Activated T-cell treated with anti-CD3 and anti-CD28 coated beads, Interleukin-2, amount 50 U/mL, for 48 hours (primary cell): ENCODE results near the gene FBLN1.
"Not testable (repeated sequence)": the region's sequence is repeated elsewhere in the genome, so short reads cannot be mapped to it uniquely, and the experiment has no call there.

ENCODE experiments used
- DNase-seq, 2 experiments: peaks; one replicate each; pipeline ENCODE4 v3.0.0-alpha.2; 2020

FBLN1 gene

GRCh38 chr22:45616432-45616831 is 113.7 kb downstream of the FBLN1 start:
- DNase-seq, result no peak

- DNase-seq, result no peak
Measured at GRCh38 chr22:45617948-45618347, 115.3 kb downstream of the FBLN1 start.

DNA sequence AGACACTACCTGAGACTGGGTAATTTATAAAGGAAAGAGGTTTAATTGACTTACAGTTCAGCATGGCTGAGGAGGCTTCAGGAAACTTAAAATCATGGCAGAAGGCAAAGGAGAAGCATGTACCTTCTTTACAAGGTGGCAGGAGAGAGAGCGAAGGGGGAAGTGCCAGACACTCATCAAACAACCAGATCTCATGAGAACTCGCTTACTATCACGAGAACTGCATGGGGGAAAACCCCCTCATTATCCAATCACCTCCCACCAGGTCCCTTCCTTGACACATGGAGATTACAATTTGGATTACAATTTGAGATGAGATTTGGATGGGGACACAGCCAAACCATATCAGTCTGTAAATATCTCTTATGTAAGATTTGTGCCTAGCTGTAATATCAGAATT is 118.0 kb downstream of the FBLN1 start:
- DNase-seq, result no peak

- DNase-seq, result no peak
Measured at GRCh38 chr22:45621836-45622600, 119.3 kb downstream of the FBLN1 start.

GRCh38 chr22:45623464-45624145 is 120.9 kb downstream of the FBLN1 start:
- not testable (repeated sequence) for DNase-seq

DNA sequence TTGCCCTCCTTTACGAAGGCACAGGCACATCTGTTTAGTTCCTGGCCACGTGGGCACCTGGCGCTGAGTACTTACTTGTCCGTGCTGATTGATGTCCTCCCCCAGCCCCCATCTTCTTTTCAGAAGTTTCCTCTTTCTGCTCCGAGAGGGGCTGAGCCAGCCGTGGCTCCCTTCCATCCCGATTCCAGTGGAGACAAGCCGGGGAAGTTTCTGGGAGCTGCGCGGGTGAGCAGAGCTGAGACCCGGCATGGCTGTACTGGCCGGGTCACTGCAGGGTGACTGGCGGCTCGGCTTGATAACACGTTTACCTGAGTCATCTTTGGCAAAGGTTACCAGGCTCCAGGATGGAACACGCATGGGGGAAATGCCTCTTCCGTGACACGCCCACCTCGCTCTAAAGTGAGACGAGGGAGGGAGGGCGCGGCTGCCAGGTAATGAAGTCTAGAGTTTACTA is 123.5 kb downstream of the FBLN1 start:
- no peak for DNase-seq

GRCh38 chr22:45627489-45628233 is 125.0 kb downstream of the FBLN1 start:
- DNase-seq, result no peak

DNA sequence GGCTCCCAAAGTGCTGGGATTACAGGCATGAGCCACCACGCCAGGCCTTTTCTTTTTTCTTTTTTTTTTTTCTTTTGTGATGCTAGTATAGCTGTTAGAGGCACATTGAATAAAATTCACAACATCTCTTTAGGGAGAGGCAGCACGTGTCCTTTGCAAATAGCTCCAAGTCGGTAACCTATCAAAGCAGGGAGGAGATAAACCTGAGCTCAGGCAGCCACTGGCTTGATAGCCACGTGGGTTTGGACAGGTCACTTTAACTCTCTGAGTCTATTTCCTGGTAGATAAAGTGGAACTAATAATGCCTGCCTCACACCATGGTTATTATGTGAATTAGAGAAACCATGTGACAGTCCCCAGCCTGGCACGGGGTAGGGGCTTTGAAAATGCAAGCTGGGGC is 125.8 kb downstream of the FBLN1 start:
- no peak for DNase-seq

DNA sequence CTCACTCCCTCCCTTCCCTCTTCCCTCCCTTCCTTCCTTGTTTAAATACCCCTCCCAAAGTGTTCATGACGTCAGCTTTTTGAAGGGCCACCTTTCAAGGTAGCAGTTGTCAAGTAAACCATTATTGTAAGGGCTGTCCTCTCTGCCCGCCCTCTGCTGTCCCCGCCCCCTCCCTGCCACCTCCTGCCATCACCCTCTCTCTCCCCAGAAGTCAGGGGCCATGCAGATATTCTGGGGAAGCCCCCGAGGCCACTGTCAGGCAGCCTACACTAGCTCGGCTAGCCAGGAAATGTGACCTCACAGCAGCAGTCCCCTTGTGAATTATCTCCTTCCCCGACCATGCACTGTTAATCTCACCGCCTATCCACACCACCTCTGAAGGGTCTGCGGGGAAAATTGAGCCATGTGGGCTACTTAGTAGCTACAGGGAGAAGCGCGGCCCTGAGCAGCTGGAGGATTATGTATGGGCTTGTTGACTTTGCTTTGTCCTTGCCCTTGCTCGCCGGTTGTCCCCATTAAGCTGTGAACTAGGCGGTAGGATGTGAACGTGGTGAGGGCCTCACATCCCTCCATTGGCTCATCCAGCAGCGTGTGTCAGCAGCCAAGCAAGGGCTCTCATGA is 126.9 kb downstream of the FBLN1 start:
- no peak for DNase-seq

DNA sequence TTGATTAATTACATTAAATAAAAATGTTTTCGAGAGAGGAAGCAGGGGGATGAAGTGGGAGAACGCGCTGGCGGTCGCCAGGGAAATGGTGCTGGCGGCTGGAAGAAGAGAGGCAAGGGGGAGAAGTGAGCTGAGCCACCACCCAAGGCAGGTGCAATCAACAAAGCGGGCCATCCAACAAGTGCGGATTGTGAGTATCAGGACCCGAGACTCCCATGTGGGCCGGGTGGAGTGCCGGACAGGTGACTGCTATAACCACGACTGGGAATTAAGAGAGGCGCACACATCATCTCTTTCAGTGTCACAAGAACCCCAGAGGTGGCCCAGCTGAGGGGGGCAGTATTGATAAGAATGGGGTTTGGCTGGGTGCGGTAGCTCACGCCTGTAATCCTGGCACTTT is 127.8 kb downstream of the FBLN1 start:
- DNase-seq, result no peak

DNA sequence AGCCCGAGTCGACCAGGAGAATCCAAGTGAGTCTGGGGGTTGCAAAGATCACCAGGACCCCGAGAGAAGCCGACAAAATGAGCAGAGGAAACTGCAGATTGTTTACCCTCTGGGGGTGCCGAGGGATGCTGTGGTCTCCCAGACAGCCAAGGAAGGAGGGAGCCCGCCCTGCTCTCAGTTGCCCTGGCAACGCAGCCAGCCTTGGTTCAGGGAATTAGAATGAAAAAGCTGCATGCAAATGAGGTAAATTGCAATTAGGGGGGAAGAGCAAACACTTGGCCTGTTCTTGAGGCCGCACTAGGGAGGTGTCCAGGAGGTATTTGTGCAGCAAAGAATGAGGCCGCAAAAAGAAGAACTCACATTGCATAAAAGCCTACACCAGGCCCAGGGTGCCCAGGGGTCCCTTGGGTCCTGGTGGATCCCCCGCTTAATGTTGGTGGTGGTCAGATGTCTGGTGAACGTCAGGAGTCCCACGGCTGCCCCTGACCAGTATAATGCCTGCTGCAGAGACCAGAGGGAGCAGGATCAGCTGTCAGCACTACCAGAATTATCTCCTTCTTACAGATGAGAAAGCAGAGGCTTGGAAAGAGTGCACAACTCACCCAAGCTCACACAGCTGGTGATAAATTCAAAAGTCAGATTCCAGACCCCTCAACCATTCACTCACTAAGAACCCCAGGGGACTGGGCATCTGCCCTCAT is 128.6 kb downstream of the FBLN1 start:
- no peak for DNase-seq

DNA sequence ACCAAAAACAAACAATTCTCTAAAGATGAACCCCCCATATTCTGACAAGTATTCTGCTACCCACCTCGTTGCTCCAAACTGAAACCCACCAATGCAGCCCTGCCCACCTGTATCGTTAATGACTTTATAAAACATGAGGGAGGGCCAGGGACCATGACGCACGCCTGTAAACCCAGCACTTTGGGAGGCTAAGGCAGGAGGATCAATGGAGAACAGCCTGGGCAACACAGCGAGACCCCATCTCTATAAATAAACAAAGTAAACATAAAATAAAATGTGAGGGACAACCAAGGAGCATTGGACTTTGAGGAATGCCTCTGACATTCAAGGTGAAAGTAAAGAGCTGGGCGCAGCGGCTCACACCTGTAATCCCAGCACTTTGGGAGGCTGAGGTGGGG is 129.2 kb downstream of the FBLN1 start:
- no peak for DNase-seq

DNA sequence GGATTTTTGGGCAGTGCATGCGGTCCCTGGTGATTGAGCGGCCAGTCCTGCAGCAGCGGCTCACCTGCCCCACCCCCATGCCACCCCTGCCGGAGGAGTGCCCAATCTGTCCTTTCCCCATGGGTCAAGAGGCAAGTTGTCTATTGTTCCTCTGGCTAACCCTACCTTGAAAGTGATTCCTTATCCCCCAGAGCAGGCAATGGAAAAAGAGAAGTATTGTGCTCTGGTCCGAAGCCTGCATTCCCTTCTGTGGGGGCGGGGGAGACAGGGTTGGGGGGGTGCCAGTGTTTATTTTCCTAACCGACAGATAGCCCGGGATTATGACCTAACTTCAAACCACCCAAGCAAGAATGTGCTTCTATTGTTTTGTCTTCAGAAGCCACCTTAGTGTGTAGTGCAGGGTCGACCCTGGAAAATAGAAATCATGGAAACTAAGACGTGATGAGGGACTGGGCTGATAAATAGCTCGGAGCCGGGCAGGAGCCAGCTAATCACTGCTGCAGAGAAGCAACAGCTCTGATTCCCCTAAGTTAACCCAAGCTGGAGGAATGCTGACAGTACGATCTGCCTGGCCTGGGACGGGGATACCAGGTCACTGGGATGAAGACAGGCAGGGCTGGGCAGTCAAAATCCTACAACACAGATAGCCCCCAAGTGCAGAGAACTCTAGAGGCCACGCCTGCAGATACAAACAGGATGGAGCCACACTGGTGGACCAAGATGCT is 130.3 kb downstream of the FBLN1 start:
- DNase-seq, result no peak

GRCh38 chr22:45636683-45637082 is 134.0 kb downstream of the FBLN1 start:
- DNase-seq, result no peak

DNA sequence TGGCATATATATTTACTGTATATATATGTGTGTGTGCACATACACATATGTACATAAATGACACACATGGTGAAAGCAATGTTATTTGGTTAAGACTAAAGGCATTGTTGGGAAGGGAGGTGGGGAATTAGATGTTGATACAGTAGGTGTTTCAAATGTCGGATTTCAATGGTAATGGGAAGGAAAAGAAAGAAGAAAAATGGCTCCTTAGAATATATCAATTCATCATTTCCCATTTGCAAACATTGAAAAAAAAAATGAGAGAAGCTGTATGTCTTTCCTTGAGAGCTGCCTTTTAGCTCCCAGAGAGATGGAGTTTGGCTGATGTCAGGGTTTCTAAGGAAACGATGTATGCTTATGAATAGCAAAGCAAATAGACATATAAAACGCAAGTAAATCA is 135.5 kb downstream of the FBLN1 start:
- DNase-seq, result no peak

DNA sequence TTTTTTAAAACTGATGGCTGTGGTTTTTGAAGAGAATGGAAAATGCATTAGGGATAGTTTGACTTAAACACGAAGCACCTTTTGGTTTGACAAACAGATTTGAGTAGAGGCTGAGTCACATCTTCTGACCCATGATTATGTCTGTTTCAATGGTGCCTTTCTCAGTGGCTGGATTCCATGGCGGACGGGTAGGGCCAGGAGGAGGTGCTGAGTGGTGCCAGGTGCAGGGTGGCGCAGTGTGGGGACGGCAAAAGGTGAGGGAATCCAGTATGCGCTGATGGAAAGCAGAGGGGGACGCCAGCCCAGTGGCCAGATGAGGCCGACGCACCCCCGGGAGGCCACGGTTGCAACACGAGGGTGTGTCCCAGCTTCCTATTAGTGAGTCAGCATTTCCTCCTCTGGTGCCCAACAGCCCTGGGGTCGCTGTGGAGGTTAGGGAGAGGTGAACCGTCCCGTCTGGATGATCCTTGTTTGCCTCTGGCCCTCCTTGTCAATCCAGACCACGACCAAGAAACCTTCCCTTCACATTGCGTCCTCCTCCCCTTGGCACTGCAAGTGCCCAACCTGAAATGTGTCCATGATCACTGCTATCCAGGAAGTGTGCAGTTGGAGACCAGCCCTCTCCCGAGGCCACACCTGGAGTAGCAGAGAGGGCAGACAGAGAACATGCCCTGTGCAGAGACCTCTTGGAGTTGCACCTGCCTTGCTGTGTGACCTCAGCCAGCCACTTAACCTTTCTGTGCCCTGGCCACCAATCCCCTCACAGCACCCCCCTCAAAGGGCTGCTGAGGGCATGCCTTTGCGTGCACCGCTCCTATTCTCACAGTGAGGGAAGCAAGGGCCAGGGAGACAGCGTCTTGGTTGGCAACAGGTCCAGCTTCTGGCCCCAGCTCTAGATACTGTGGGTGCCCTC is 136.4 kb downstream of the FBLN1 start:
- no peak for DNase-seq

GRCh38 chr22:45639747-45640102 is 137.0 kb downstream of the FBLN1 start:
- no peak for DNase-seq

DNA sequence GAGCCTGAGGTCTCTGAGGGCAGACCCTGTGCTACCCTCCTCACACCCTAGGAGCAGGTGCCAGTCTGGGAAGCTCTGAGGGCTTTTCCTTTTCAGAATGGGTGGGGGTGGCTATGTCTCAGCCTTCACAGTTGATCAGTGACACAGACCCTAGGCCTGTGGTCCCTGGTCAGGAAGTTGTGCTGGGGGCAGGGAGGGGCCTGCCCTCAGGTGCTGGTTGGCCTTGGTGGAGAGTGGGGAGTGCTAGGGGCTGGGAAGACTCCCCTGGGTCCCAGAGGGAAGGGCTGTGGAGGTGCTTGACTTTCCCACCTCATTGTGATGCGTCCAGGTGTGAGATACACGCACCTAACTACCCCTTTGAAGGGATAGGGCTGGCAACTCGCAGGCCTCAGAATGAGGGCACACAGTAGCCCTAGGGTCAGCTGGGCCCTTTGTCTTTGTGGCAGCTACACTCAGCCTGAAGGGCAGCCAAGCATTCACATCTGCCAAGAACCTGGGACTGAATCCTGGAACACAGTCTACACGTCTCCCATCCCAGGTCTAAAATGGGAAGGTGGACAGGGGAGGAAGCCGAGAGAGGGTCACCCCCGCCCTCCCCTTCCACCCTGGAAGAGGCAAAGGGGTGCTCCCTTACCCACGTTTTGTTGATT is 137.7 kb downstream of the FBLN1 start:
- DNase-seq, result no peak

- DNase-seq, result no peak
Measured at GRCh38 chr22:45640941-45641621, 138.4 kb downstream of the FBLN1 start.

GRCh38 chr22:45642986-45643385 is 140.3 kb downstream of the FBLN1 start:
- no peak for DNase-seq
